Measurements from ENCODE around the gene PBX1.

DNA sequence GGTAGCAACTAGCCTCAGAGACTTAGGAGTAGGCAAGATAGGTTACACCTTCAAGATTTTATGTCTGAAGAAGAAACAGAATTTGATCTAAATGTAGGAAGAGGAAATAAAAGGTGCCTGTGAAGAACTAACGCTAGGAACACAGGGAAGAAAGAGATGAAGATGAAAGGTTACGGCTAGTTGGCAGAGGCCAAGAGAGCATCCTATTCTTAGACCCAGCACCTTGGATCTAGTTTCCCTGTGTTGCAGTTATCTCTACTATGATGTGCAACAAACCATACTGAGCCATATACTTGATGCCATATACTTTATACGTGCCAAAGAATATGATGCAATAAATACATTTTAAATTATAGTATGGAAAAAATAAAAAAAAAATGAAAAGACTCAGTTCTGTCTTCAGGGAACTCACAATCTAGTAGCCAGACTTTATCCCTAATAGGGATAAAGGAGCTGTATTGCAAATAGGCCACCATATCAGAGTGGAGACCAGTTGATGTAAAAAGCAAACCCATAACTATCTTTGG lies 181.1 kb downstream of the PBX1 start:
- TF ChIP-seq, protein P1, sequence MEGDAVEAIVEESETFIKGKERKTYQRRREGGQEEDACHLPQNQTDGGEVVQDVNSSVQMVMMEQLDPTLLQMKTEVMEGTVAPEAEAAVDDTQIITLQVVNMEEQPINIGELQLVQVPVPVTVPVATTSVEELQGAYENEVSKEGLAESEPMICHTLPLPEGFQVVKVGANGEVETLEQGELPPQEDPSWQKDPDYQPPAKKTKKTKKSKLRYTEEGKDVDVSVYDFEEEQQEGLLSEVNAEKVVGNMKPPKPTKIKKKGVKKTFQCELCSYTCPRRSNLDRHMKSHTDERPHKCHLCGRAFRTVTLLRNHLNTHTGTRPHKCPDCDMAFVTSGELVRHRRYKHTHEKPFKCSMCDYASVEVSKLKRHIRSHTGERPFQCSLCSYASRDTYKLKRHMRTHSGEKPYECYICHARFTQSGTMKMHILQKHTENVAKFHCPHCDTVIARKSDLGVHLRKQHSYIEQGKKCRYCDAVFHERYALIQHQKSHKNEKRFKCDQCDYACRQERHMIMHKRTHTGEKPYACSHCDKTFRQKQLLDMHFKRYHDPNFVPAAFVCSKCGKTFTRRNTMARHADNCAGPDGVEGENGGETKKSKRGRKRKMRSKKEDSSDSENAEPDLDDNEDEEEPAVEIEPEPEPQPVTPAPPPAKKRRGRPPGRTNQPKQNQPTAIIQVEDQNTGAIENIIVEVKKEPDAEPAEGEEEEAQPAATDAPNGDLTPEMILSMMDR (conservative IDR thresholded peaks at IDR 0.05; ENCODE audit: low read depth, low read length), result no peak
- TF ChIP-seq, protein P2, sequence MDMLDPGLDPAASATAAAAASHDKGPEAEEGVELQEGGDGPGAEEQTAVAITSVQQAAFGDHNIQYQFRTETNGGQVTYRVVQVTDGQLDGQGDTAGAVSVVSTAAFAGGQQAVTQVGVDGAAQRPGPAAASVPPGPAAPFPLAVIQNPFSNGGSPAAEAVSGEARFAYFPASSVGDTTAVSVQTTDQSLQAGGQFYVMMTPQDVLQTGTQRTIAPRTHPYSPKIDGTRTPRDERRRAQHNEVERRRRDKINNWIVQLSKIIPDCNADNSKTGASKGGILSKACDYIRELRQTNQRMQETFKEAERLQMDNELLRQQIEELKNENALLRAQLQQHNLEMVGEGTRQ (IDR thresholded peaks at IDR 0.05; ENCODE audit: low read depth, low read length), result no peak
- TF ChIP-seq POLR2A (IDR thresholded peaks at IDR 0.05; ENCODE audit: low read depth, low read length) (no peak), FOS (IDR thresholded peaks at IDR 0.05; ENCODE audit: low read depth, low read length) (no peak), MXI1 (IDR thresholded peaks at IDR 0.05; ENCODE audit: borderline replicate concordance, low read depth, low read length) (no peak), SMC3 (IDR thresholded peaks at IDR 0.05; ENCODE audit: low read depth, low read length) (no peak), RFX5 (IDR thresholded peaks at IDR 0.05; ENCODE audit: low read depth, low read length) (no peak), CEBPB (IDR thresholded peaks at IDR 0.05; ENCODE audit: low read depth, low read length) (peak; percentile 43; the same call in 1 of the 2 replicates), RAD21 (IDR thresholded peaks at IDR 0.05; ENCODE audit: low read length) (no peak), MAZ (IDR thresholded peaks at IDR 0.05; ENCODE audit: borderline replicate concordance, low read depth, low read length) (no peak), RCOR1 (IDR thresholded peaks at IDR 0.05; ENCODE audit: insufficient replicate concordance, low read length) (no peak), BHLHE40 (IDR thresholded peaks at IDR 0.05; ENCODE audit: low read depth, low read length) (no peak)
